ENCODE data around the gene SLC3A2. TPM values are rescaled to one million over a fixed set of nuclear protein-coding genes. Genes with fewer than 3 reads are reported as not detected.
"Not testable (repeated sequence)": the region's sequence is repeated elsewhere in the genome, so short reads cannot be mapped to it uniquely, and the experiment has no call there.

SLC3A2 gene
- total and polyA plus RNA-seq, 8 donors, result 131 to 228 (median 180) TPM

DNA sequence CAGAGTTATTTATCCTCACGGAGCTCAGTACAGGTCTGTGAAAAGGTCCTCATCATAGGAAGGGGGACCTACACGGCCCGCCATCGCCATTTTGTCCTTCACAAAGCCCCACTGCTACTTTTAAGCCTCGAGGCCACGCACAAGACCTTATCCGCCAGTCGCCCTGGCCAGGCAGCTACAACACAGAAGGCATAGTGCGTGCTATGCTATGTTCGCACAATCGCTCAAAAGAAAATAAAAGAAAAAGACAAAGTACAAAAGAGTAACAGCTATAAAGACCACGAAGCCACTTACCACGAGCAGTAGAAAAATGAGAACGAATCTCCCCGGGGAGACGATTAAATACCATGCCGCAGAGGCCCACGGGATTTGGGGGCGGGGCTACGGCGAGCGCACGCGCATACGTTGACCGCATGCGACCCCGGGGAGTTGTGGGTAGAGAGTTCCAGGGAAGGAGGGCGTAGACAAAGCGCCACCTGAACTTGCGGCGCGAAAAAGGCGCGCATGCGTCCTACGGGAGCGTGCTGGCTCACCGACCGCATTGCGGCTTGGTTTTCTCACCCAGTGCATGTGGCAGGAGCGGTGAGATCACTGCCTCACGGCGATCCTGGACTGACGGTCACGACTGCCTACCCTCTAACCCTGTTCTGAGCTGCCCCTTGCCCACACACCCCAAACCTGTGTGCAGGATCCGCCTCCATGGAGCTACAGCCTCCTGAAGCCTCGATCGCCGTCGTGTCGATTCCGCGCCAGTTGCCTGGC is 24.9 kb upstream of the SLC3A2 start:
- Histone ChIP-seq H3K9me3 (no peaks in the 10 kb centered on the region), H3K36me3 (peaks cover 4 to 39% of the 10 kb centered on the region in 2 donors)

DNA sequence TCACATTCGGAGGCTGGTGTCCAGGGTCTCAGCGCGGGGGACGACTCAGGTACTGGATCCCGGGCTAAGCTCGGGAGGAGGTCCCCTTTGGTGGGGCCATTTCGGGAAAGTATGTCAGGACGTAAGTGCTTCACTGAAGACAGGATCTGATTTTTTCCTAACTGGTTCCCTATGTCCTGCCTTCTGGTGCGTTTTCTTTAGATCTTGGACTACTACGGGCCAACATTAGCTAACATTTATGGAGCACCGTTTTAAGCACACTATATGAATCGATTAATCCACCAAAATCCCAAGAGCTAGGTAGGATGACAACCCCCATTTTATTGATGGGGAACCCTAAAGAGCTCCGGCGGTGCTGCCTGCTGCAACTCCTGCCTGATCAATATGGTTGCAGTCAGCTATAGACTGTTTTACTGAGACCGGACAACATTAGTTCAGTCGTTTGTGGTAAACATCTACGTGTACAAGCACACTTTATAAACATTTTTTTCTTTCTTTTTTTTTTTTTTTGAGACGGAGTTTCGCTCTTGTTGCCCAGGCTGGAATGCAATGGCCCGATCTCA is 24.3 kb upstream of the SLC3A2 start:
- H3K4me3 ChIP-seq, result peak overlapping the region; percentile 65 to 81
- DNase-seq, result no peak
- TF ChIP-seq, protein P1, sequence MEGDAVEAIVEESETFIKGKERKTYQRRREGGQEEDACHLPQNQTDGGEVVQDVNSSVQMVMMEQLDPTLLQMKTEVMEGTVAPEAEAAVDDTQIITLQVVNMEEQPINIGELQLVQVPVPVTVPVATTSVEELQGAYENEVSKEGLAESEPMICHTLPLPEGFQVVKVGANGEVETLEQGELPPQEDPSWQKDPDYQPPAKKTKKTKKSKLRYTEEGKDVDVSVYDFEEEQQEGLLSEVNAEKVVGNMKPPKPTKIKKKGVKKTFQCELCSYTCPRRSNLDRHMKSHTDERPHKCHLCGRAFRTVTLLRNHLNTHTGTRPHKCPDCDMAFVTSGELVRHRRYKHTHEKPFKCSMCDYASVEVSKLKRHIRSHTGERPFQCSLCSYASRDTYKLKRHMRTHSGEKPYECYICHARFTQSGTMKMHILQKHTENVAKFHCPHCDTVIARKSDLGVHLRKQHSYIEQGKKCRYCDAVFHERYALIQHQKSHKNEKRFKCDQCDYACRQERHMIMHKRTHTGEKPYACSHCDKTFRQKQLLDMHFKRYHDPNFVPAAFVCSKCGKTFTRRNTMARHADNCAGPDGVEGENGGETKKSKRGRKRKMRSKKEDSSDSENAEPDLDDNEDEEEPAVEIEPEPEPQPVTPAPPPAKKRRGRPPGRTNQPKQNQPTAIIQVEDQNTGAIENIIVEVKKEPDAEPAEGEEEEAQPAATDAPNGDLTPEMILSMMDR (IDR thresholded peaks at IDR 0.05), result no peak
- peak; percentile 6 for ATAC-seq
- peaks cover 17 to 59% of the 10 kb centered on the region in 2 donors for H3K4me1 ChIP-seq
- intact Hi-C loops (cut with DNase I), result loop anchor here in 1 of 2 donors (10.0 kb wide), 1 partner anchor 62 kb away; the partner anchor contains the start of gene TMEM223
- H3K9me3 ChIP-seq, result no peaks in the 10 kb centered on the region
- H3K27me3 ChIP-seq, result no peaks in the 10 kb centered on the region
- H3K27ac ChIP-seq, result peak overlapping the region; percentile 45 to 82
- peaks cover 4 to 34% of the 10 kb centered on the region in 2 donors for H3K36me3 ChIP-seq

More for the DNA sequence above, 24.9 kb upstream of the SLC3A2 start:
- intact Hi-C loops (cut with DNase I), result loop anchor here in 1 of 2 donors (10.0 kb wide), 1 partner anchor 61 kb away; the partner anchor contains the start of gene TMEM223
- DNase-seq, result peak; percentile 97 to 99 (median 98)
- H3K27ac ChIP-seq, result peak overlapping the region; percentile 45 to 82
- H3K4me1 ChIP-seq, result peaks cover 17 to 63% of the 10 kb centered on the region in 2 donors
- ATAC-seq, result peak; percentile 98
- H3K27me3 ChIP-seq, result no peaks in the 10 kb centered on the region
- TF ChIP-seq, protein P1 (IDR thresholded peaks at IDR 0.05), result no peak
- peak overlapping the region; percentile 65 to 81 for H3K4me3 ChIP-seq

DNA sequence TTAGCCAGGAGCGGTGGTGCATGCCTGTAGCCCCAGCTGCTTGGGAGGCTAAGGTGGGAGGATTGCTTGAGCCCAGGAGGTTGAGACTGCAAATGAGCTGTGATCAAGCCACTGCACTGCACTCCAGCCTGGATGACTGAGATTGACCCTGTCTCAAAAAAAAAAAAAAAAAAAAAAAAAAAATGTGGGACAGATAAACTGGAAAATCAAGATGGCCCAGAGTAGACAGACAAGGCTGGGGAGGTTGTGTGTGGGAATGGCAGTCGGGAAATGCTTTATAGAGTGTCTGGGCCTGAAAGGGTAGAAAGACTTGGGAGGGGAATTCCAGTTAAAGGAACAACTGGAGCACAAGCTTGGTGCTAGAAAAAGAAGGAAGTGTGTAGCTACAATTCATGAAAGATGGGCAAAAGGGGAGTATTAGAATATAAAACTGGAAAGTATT is 23.1 kb upstream of the SLC3A2 start:
- no peaks in the 10 kb centered on the region for H3K9me3 ChIP-seq
- DNase-seq (no peak), ATAC-seq (no peak)
- peaks cover 17 to 49% of the 10 kb centered on the region in 2 donors for H3K4me1 ChIP-seq
- peaks cover 0 to 23% of the 10 kb centered on the region in 2 donors for H3K36me3 ChIP-seq
- intact Hi-C loops (cut with DNase I), result loop anchor here in 1 of 2 donors (10.0 kb wide), 1 partner anchor 63 kb away; the partner anchor contains the start of gene TMEM223
- TF ChIP-seq, protein P1 (IDR thresholded peaks at IDR 0.05), result no peak
- no peaks in the 10 kb centered on the region for H3K27me3 ChIP-seq
- H3K27ac ChIP-seq, result no peak overlapping the region
- H3K4me3 ChIP-seq, result peak overlapping the region in 1 of 2 donors; percentile 81

GRCh38 chr11:62858201-62858600 is 22.5 kb upstream of the SLC3A2 start:
- TF ChIP-seq, protein P1 (IDR thresholded peaks at IDR 0.05), result no peak
- peaks cover 0 to 17% of the 10 kb centered on the region in 2 donors for H3K36me3 ChIP-seq
- H3K4me1 ChIP-seq, result peaks cover 17 to 49% of the 10 kb centered on the region in 2 donors
- ATAC-seq (no peak), DNase-seq (no peak)
- intact Hi-C loops (cut with DNase I), result loop anchor here in 1 of 2 donors (10.0 kb wide), 1 partner anchor 63 kb away; the partner anchor contains the start of gene TMEM223
- no peak overlapping the region for H3K4me3 ChIP-seq
- H3K27me3 ChIP-seq, result no peaks in the 10 kb centered on the region
- H3K27ac ChIP-seq, result no peak overlapping the region
- H3K9me3 ChIP-seq, result no peaks in the 10 kb centered on the region

- peaks cover 9 to 38% of the 10 kb centered on the region in 2 donors for H3K4me1 ChIP-seq
- not testable (repeated sequence) for H3K36me3 ChIP-seq, H3K4me3 ChIP-seq
These were observed 21.4 kb upstream of the SLC3A2 start for GRCh38 chr11:62859281-62859703.

More at GRCh38 chr11:62859281-62859703, 21.4 kb upstream of the SLC3A2 start:
- H3K27ac ChIP-seq, DNase-seq, H3K9me3 ChIP-seq, H3K27me3 ChIP-seq, ATAC-seq: not testable (repeated sequence)
- intact Hi-C loops (cut with DNase I), result loop anchor here in 1 of 2 donors (10.0 kb wide), 1 partner anchor 64 kb away; the partner anchor contains the start of gene TMEM223

Measured in left lung (tissue), 10 donors.